Body of pancreas (tissue), 4 donors: ENCODE results near the gene MOBP.

ENCODE experiments used
- POLR2A ChIP-seq, 3 donors: fragments of 450-650 bp; IDR thresholded peaks; one replicate each; pipeline ENCODE4 v1.6.1; 2016; ENCODE audit warnings: antibody characterized with exemption in 3 of 3, mild to moderate bottlenecking in 2 of 3
- TF ChIP-seq, protein P1 (sequence below), 7 experiments: fragments of 450-650 bp in 4 of 7; fragments of 200-600 bp in 3 of 7; sonication (generic) in 3 of 7; IDR thresholded peaks; one replicate each; pipeline ENCODE4 v1.5.1; 2016 to 2019; ENCODE audit warnings: antibody characterized with exemption in 7 of 7

DNA sequence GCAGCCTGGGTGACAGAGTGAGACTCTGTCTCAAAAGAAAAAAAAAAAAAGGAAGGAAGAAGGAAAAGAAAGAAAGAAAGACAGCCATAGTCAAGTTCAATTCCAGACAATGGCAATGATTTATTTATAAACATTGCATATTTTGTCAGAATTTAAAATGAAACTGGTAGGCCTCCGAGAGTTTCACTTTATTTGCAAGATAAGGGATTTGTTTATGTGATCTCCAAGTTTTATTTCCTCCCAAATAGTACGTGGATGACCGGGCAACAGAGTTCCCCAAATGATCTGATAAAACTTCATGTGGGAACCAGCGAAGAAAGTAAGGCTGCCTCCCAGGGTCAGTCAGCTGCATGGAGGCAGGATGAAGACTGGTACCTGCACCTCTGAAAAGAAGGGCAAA is 28.6 kb upstream of the MOBP start:
- TF ChIP-seq POLR2A (IDR thresholded peaks at IDR 0.05) = no peak
- TF ChIP-seq, protein P1, sequence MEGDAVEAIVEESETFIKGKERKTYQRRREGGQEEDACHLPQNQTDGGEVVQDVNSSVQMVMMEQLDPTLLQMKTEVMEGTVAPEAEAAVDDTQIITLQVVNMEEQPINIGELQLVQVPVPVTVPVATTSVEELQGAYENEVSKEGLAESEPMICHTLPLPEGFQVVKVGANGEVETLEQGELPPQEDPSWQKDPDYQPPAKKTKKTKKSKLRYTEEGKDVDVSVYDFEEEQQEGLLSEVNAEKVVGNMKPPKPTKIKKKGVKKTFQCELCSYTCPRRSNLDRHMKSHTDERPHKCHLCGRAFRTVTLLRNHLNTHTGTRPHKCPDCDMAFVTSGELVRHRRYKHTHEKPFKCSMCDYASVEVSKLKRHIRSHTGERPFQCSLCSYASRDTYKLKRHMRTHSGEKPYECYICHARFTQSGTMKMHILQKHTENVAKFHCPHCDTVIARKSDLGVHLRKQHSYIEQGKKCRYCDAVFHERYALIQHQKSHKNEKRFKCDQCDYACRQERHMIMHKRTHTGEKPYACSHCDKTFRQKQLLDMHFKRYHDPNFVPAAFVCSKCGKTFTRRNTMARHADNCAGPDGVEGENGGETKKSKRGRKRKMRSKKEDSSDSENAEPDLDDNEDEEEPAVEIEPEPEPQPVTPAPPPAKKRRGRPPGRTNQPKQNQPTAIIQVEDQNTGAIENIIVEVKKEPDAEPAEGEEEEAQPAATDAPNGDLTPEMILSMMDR (IDR thresholded peaks at IDR 0.05) = no peak
